ENCODE data around the gene ATP6V0B. TPM values are rescaled to one million over a fixed set of nuclear protein-coding genes. Genes with fewer than 3 reads are reported as not detected.

The ATP6V0B gene
- total and polyA plus RNA-seq, 10 of the 15 experiments (the other 5 are each of a cell fraction or from before 2014, with no cell fraction given): 65.3 to 250 (median 144) TPM

GRCh38 chr1:43990271-43991199 lies 15.8 kb downstream of the ATP6V0B start:
- Histone ChIP-seq H3K4me3 (peak overlapping the region; percentile 72), H3K27ac (ENCODE audit: control insufficient read depth, insufficient read depth) (no peak overlapping the region; the same call in 1 of the 2 replicates), H3K4me2 (ENCODE audit: control insufficient read depth, insufficient read depth) (peak overlapping the region; percentile 23), H3K27me3 (replicated peaks in 1 of 2; ENCODE audit: control insufficient read depth in 2 of 2, insufficient read depth in 2 of 2, low read length in 1 of 2) (no peaks in the 10 kb centered on the region), H2AFZ (ENCODE audit: control insufficient read depth, low read depth, low read length) (peak overlapping the region; percentile 91), H3K9me3 (replicated peaks; ENCODE audit: control insufficient read depth, insufficient read depth, low read length) (no peaks in the 10 kb centered on the region), H3K9ac (ENCODE audit: control insufficient read depth, insufficient read depth, low read length) (peak overlapping the region; percentile 39; the same call in 1 of the 2 replicates), H3K79me2 (ENCODE audit: control insufficient read depth, insufficient read depth, low read length) (no peaks in the 10 kb centered on the region), H4K20me1 (ENCODE audit: control insufficient read depth, insufficient read depth) (no peaks in the 10 kb centered on the region), H3K4me1 (ENCODE audit: control insufficient read depth, insufficient read depth, low read length) (peaks cover 17% of the 10 kb centered on the region), H3K36me3 (ENCODE audit: control insufficient read depth in 2 of 2, insufficient read depth in 2 of 2, low read length in 1 of 2) (no peaks in the 10 kb centered on the region; a peak in 2 of 4 replicates)
- in situ Hi-C loops (cut with MboI) (no loop called here), intact Hi-C loops (cut with micrococcal nuclease; ENCODE audit: unreplicated experiment) (loop anchor here (5.0 kb wide), 1 partner anchor 42 kb away; the partner anchor contains the start of gene SLC6A9)
- WGBS (ENCODE audit: insufficient coverage, insufficient replicate concordance, low lambda C conversion rate, missing lambda C conversion rate): 56% methylated on average over 19 of the region's 19 CpGs
- peak in 1 of 3 experiments; percentile 10; a peak in 1 of 6 replicates for TF ChIP-seq CTCF (IDR thresholded peaks at IDR 0.05 in 2 of 3, conservative IDR thresholded peaks at IDR 0.05 in 1 of 3; ENCODE audit: control insufficient read depth in 2 of 3, extremely low read depth in 1 of 3, insufficient read depth in 1 of 3, low read depth in 3 of 3, low read length in 3 of 3)
- TF ChIP-seq ZZZ3 (IDR thresholded peaks at IDR 0.05; ENCODE audit: control insufficient read depth, insufficient read length, low read depth): no peak
- TF ChIP-seq NFXL1 (IDR thresholded peaks at IDR 0.05; ENCODE audit: borderline replicate concordance): no peak
- TF ChIP-seq SMC3 (IDR thresholded peaks at IDR 0.05; ENCODE audit: borderline replicate concordance, low read length): 0 out of 2 replicates have a peak, but pooled peaks have one; percentile 9
- TF ChIP-seq BMI1 (IDR thresholded peaks at IDR 0.05; ENCODE audit: borderline replicate concordance): no peak
- TF ChIP-seq HDAC2 (IDR thresholded peaks at IDR 0.05): no peak
- no peak for TF ChIP-seq RELA (IDR thresholded peaks at IDR 0.05; ENCODE audit: borderline replicate concordance, partially characterized antibody)
- no peak for TF ChIP-seq TBL1XR1 (IDR thresholded peaks at IDR 0.05; ENCODE audit: low read depth, low read length)
- FAIRE-seq: no peak
- CTCF ChIA-PET: interaction anchor here (0.9 to 2.5 kb wide), 6 partner anchors 12 to 227 kb away, joined by 3 to 7 read pairs (median 3); partner anchors contain the start of gene B4GALT2
- POLR2A ChIA-PET: interaction anchor here (0.9 to 1.2 kb wide), 2 partner anchors 15 to 340 kb away, joined by 5 read pairs; partner anchors contain the start of gene KDM4A
- SMC1A ChIA-PET (ENCODE audit: uncharacterized antibody, unreplicated experiment): interaction anchor here (0.9 to 1.3 kb wide), 3 partner anchors 15 to 58 kb away, joined by 3 read pairs; no protein-coding TSS in a partner anchor
- no peak; the same call in 2 of the 3 replicates for ATAC-seq
- BruUV-seq (replicated peaks): no TSS peak
- RAD21 ChIA-PET (ENCODE audit: unreplicated experiment): interaction anchor here (0.6 to 1.6 kb wide), 2 partner anchors 15 to 47 kb away, joined by 3 to 4 read pairs; no protein-coding TSS in a partner anchor
- no peak for DNase-seq (ENCODE audit: low read depth, low spot score)

Measured in GM12878 (cell line).